IMR-90 (cell line): ENCODE data around the gene PIM3. TPM values are rescaled to one million over a fixed set of nuclear protein-coding genes. Genes with fewer than 3 reads are reported as not detected.
A peak's percentile ranks its signal among the peaks of the same experiment; 100 is the strongest.

Source experiments
- ATAC-seq: fragments of 200-7000 bp; cut with Tn5 transposase; 2 replicates; pipeline ENCODE4 v1.9.1; 2020; ENCODE audit warnings: low read depth, mild to moderate bottlenecking, moderate library complexity
- BruUV-seq: library from RNA; stranded (reverse); fragments of 400-500 nt; replicated peaks from 2 replicates; lab custom pipeline; 2021; lab: Mats Ljungman, UMichigan
- CTCF ChIA-PET: fragments of 300-600 bp; formaldehyde crosslinking; extraction: SDS; loops from one replicate; lab custom pipeline; 2021; ENCODE audit warnings: antibody characterized with exemption; lab: Yijun Ruan, JAX
- POLR2A ChIA-PET: fragments of 300-600 bp; sonication (Branson Sonifier 250); formaldehyde crosslinking; loops from one replicate; lab custom pipeline; 2022; ENCODE audit warnings: antibody characterized with exemption; ENCODE audit not compliant: unreplicated experiment; lab: Charles Lee
- DNase-seq: peaks from one replicate; pipeline ENCODE4 v3.0.0; 2013
- H2AFZ ChIP-seq: replicated peaks from 2 replicates; pipeline ENCODE3; 2013; ENCODE audit warnings: low read length, mild to moderate bottlenecking; ENCODE audit not compliant: poor library complexity
- H2AK5ac ChIP-seq: 2 replicates; pipeline ENCODE4 v1.6.1; 2013; ENCODE audit warnings: low read depth, low read length, inconsistent platforms
- H2AK9ac ChIP-seq: replicated peaks from 2 replicates; pipeline ENCODE3; 2013; ENCODE audit warnings: mild to moderate bottlenecking, low read depth, low read length, moderate library complexity; ENCODE audit not compliant: poor library complexity
- H2BK120ac ChIP-seq: 2 replicates; pipeline ENCODE4 v1.6.1; 2013; ENCODE audit warnings: low read depth, low read length, inconsistent platforms
- H2BK15ac ChIP-seq: 3 replicates; pipeline ENCODE4 v1.6.1; 2013; ENCODE audit warnings: low read depth, low read length, inconsistent platforms
- H2BK20ac ChIP-seq: 2 replicates; pipeline ENCODE4 v1.6.1; 2013; ENCODE audit warnings: low read depth, mild to moderate bottlenecking, inconsistent platforms, low read length, moderate library complexity
- H2BK5ac ChIP-seq: 2 replicates; pipeline ENCODE4 v1.6.1; 2013; ENCODE audit warnings: mild to moderate bottlenecking, low read depth, low read length, inconsistent platforms; ENCODE audit not compliant: poor library complexity, severe bottlenecking
- H3K14ac ChIP-seq: replicated peaks from 2 replicates; pipeline ENCODE4 v1.6.1; 2013; ENCODE audit warnings: low read depth, low read length, inconsistent platforms
- H3K18ac ChIP-seq: 2 replicates; pipeline ENCODE4 v1.6.1; 2013; ENCODE audit warnings: low read depth, low read length, control low read depth
- H3K23ac ChIP-seq: 2 replicates; pipeline ENCODE4 v1.6.1; 2013; ENCODE audit warnings: low read depth, low read length, inconsistent platforms
- H3K27ac ChIP-seq: 2 replicates; pipeline ENCODE4 v1.5.1; 2013; ENCODE audit warnings: mild to moderate bottlenecking, control low read depth, low read length; ENCODE audit not compliant: insufficient read depth
- H3K27me3 ChIP-seq: 2 replicates; pipeline ENCODE4 v1.6.1; 2013; ENCODE audit warnings: low read length; ENCODE audit not compliant: control insufficient read depth, insufficient read depth
- H3K36me3 ChIP-seq: 2 replicates; pipeline ENCODE4 v1.6.1; 2013; ENCODE audit warnings: low read length, mixed read lengths; ENCODE audit not compliant: control insufficient read depth, insufficient read depth
- H3K4ac ChIP-seq: 2 replicates; pipeline ENCODE4 v1.6.1; 2013; ENCODE audit warnings: low read depth, low read length, inconsistent platforms
- H3K4me1 ChIP-seq: 2 replicates; pipeline ENCODE4 v1.6.1; 2013; ENCODE audit warnings: low read length, mixed read lengths; ENCODE audit not compliant: control insufficient read depth, insufficient read depth
- H3K4me2 ChIP-seq: 2 replicates; pipeline ENCODE4 v1.6.1; 2013; ENCODE audit warnings: low read depth, mild to moderate bottlenecking, control low read depth, low read length, moderate library complexity
- H3K4me3 ChIP-seq: 2 replicates; pipeline ENCODE4 v1.5.1; 2013; ENCODE audit warnings: low read depth, mild to moderate bottlenecking, control low read depth, low read length, moderate library complexity; ENCODE audit not compliant: insufficient read depth
- H3K56ac ChIP-seq: 2 replicates; pipeline ENCODE4 v1.6.1; 2013; ENCODE audit warnings: low read length, inconsistent platforms; ENCODE audit not compliant: insufficient read depth; ENCODE audit errors: extremely low read depth
- H3K79me1 ChIP-seq, 2 experiments: 2 replicates each; pipeline ENCODE4 v1.6.1; 2013; ENCODE audit warnings: low read length in 2 of 2, inconsistent platforms in 1 of 2, low read depth in 1 of 2
- H3K9ac ChIP-seq: 2 replicates; pipeline ENCODE4 v1.6.1; 2013; ENCODE audit warnings: low read depth, low read length, control low read depth
- H3K9me1 ChIP-seq: 2 replicates; pipeline ENCODE4 v1.6.1; 2013; ENCODE audit warnings: low read length, inconsistent platforms; ENCODE audit not compliant: insufficient read depth
- H3K9me3 ChIP-seq: 2 replicates; pipeline ENCODE4 v1.6.1; 2013; ENCODE audit warnings: low read length; ENCODE audit not compliant: control insufficient read depth, insufficient read depth
- H4K20me1 ChIP-seq: 2 replicates; pipeline ENCODE4 v1.6.1; 2013; ENCODE audit warnings: low read length, inconsistent platforms; ENCODE audit not compliant: insufficient read depth
- H4K5ac ChIP-seq: 2 replicates; pipeline ENCODE4 v1.6.1; 2013; ENCODE audit warnings: mild to moderate bottlenecking, low read depth, low read length, control low read depth
- H4K8ac ChIP-seq, 2 experiments: 2 replicates each; pipeline ENCODE4 v1.6.1; 2013; ENCODE audit warnings: low read depth in 2 of 2, low read length in 2 of 2, control low read depth in 1 of 2, inconsistent platforms in 1 of 2
- H4K91ac ChIP-seq: 2 replicates; pipeline ENCODE4 v1.6.1; 2013; ENCODE audit warnings: low read depth, low read length, inconsistent platforms; ENCODE audit not compliant: insufficient read depth
- CTCF ChIP-seq: conservative IDR thresholded peaks from 2 replicates; pipeline ENCODE4 v1.5.1; 2012; ENCODE audit warnings: mild to moderate bottlenecking, low read depth, low read length, improper control_type of control experiment
- NFE2L2 ChIP-seq: fragments of 150-350 bp; IDR thresholded peaks from 2 replicates; pipeline ENCODE4 v1.6.1; 2016; ENCODE audit warnings: low read depth, mild to moderate bottlenecking, low read length
- POLR2A ChIP-seq: IDR thresholded peaks from 2 replicates; pipeline ENCODE4 v1.6.1; 2012; ENCODE audit warnings: mild to moderate bottlenecking, low read depth, low read length
- RCOR1 ChIP-seq: IDR thresholded peaks from 2 replicates; pipeline ENCODE4 v1.6.1; 2012; ENCODE audit warnings: mild to moderate bottlenecking, low read length, improper control_type of control experiment; ENCODE audit not compliant: insufficient replicate concordance
- RFX5 ChIP-seq: IDR thresholded peaks from 2 replicates; pipeline ENCODE4 v1.8.0; 2012; ENCODE audit warnings: low read depth, mild to moderate bottlenecking, low read length, moderate library complexity
- USF2 ChIP-seq: fragments of 150-350 bp; IDR thresholded peaks from 2 replicates; pipeline ENCODE4 v1.6.1; 2017; ENCODE audit warnings: mild to moderate bottlenecking, antibody characterized with exemption, low read length, low read depth
- WGBS, 2 experiments: methylation state at CpG; one replicate each; pipeline versions ENCODE4 v1.1.5 to v1.1.7; 2013; ENCODE audit warnings: missing lambda C conversion rate in 2 of 2; ENCODE audit not compliant: insufficient read length in 1 of 2; ENCODE audit errors: extremely low coverage in 2 of 2; 5-methylcytosine and 5-hydroxymethylcytosine counted together
- dilution Hi-C: fragments of 300-500 bp; cut with HindIII; formaldehyde crosslinking; loops from one replicate; pipeline ENCODE4 v1.14.3; 2018; ENCODE audit warnings: low sequenced_read_pairs; ENCODE audit not compliant: unreplicated experiment
- in situ Hi-C: fragments of 300-500 bp; cut with MboI; formaldehyde crosslinking; loops from 3 replicates; pipeline ENCODE4 v1.14.3; 2019; ENCODE audit warnings: low sequenced_read_pairs, inconsistent platforms, mixed read lengths
- intact Hi-C: fragments of 100-400 bp; cut with micrococcal nuclease; formaldehyde crosslinking; loops from 2 replicates; pipeline ENCODE4 v1.10.0; 2022
- polyA plus RNA-seq, 3 experiments: library from polyadenylated mRNA; depleted of rRNA; stranded (reverse); fragments of >200 nt; gene quantifications; 2 replicates each; pipeline ENCODE4 v1.2.3, GENCODE V29; 2012; ENCODE audit warnings: low replicate concordance in 1 of 3
- total RNA-seq: library from RNA; depleted of rRNA; stranded (reverse); fragments of >200 nt; gene quantifications from 2 replicates; pipeline ENCODE4 v1.2.3, GENCODE V29; 2012

The PIM3 gene
- total and polyA plus RNA-seq, 2 of the 4 experiments (the other 2 are of a cell fraction): 8.6 to 24.7 TPM

- no peaks in the 10 kb centered on the region for H3K79me1 ChIP-seq
These were observed 16.7 kb upstream of the PIM3 start for GRCh38 chr22:49943771-49944398.

More at GRCh38 chr22:49943771-49944398, 16.7 kb upstream of the PIM3 start:
- H3K14ac ChIP-seq: no peak overlapping the region
- H2AK5ac ChIP-seq: no peak overlapping the region; the same call in 1 of the 2 replicates
- ChIA-PET POLR2A (no interaction called here), CTCF (no interaction called here)
- H2AFZ ChIP-seq: no peak overlapping the region
- in situ Hi-C loops (no loop called here), intact Hi-C loops (no loop called here), dilution Hi-C loops (no loop called here)
- no peak overlapping the region for H3K23ac ChIP-seq
- no peak overlapping the region for H3K9ac ChIP-seq
- no peak for ATAC-seq
- H2BK5ac ChIP-seq: no peak overlapping the region
- H4K20me1 ChIP-seq: no peaks in the 10 kb centered on the region
- WGBS, 2 experiments: 90% methylated on average over 9 of the region's 25 CpGs; no CpG with 5 or more reads in 1 of the 2 experiments
- H4K5ac ChIP-seq: no peak overlapping the region
- H3K36me3 ChIP-seq: no peaks in the 10 kb centered on the region
- no peak overlapping the region for H3K4me3 ChIP-seq
- H3K56ac ChIP-seq: no peak overlapping the region
- no peak overlapping the region for H3K27ac ChIP-seq
- H3K27me3 ChIP-seq: no peaks in the 10 kb centered on the region
- H4K91ac ChIP-seq: no peak overlapping the region; the same call in 1 of the 2 replicates
- no peak overlapping the region for H2BK15ac ChIP-seq
- no peaks in the 10 kb centered on the region for H3K9me3 ChIP-seq
- DNase-seq: no peak
- no peaks in the 10 kb centered on the region for H3K4me1 ChIP-seq
- H3K4ac ChIP-seq: no peak overlapping the region
- H3K4me2 ChIP-seq: no peak overlapping the region
- no peak overlapping the region for H3K18ac ChIP-seq
- H2BK20ac ChIP-seq: no peak overlapping the region
- H2BK120ac ChIP-seq: no peak overlapping the region
- H3K9me1 ChIP-seq: no peaks in the 10 kb centered on the region
- no peak for TF ChIP-seq CTCF
- no peak for TF ChIP-seq POLR2A
- no peak for TF ChIP-seq RFX5
- no peak for TF ChIP-seq NFE2L2
- TF ChIP-seq USF2: no peak
- no peak for TF ChIP-seq RCOR1
- no peak overlapping the region for H4K8ac ChIP-seq
- peak overlapping the region; percentile 65 for H2AK9ac ChIP-seq
- BruUV-seq: no TSS peak
